ENCODE data around the gene ZBTB16.

The ZBTB16 gene

DNA sequence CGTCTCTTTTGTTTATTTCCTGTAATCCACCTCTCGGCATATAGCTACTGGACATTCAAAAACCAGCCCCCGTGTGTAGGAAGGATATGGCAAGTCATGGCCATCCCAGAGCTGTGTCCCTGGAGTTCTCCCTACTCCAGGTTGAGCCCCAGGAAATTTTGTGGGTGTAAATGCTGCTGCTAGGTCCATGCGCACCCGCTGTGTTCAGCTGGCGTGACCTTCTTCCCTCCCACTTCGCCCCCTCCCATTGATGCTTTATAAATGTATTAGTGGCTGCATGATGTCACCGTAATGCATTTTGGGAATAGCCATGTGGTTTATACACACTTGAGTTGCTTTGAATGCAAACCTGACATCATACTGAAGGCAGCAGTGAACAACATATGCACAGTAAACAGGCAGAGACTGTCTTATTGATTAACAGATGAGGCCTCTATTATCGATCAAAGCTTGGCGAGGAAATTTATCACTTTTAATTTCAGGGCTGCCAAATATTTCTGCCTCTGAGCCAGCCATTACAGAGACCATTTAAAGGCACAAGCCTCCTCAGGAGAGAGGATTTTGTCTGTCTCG, 123.0 kb downstream of the ZBTB16 start:
- no peak for ATAC-seq (replicated peaks)
- peak overlapping the region; percentile 78 to 88 for H3K27ac Mint-ChIP-seq
- peak overlapping the region; percentile 30 to 41 for H3K4me3 Mint-ChIP-seq
- peaks cover 0 to 2% of the 10 kb centered on the region in 2 donors for H3K9me3 Mint-ChIP-seq
- DNase-seq, result no peak
- peaks cover 37 to 67% of the 10 kb centered on the region in 2 donors for H3K4me1 Mint-ChIP-seq (ENCODE audit: low read depth in 2 of 2)
- peaks cover 18% of the 10 kb centered on the region for H3K36me3 Mint-ChIP-seq (ENCODE audit: insufficient read depth)
- no peaks in the 10 kb centered on the region for H3K27me3 Mint-ChIP-seq

GRCh38 chr11:114183044-114183511, 123.6 kb downstream of the ZBTB16 start:
- Mint-ChIP-seq H3K9me3 (peaks cover 0 to 2% of the 10 kb centered on the region in 2 donors), H3K27me3 (no peaks in the 10 kb centered on the region), H3K4me1 (ENCODE audit: low read depth in 2 of 2) (peaks cover 37 to 70% of the 10 kb centered on the region in 2 donors), H3K4me3 (peak overlapping the region; percentile 30 to 41), H3K27ac (peak overlapping the region; percentile 78 to 88), H3K36me3 (ENCODE audit: insufficient read depth) (peaks cover 18% of the 10 kb centered on the region)
- peak; percentile 87 for ATAC-seq (replicated peaks)
- DNase-seq, result peak; percentile 60 to 73 (median 66)

DNA sequence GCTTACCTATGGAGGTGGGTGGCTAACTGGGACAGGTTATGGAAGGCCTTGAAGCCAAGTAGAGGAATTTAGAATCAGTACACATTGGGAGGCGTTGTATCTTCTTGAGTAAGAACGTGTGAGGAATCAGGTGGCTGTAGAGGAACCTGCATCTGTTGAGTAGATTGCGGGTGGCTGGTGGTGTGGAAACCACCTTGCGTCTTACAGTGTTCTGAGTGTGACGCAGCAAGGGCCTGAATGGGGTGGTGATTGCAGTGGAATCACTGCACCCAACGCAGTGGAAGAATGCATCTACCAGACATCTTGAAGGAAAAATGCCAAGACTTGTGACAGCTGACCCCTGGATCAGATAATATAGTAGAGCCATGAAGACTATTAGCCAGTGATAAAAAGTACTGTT, 125.9 kb downstream of the ZBTB16 start:
- ATAC-seq (replicated peaks) (peak; percentile 54), DNase-seq (peak in 2 of 3 experiments; percentile 24 to 35)
- Mint-ChIP-seq H3K9me3 (peaks cover under 1 to 2% of the 10 kb centered on the region in 2 donors), H3K27me3 (no peaks in the 10 kb centered on the region), H3K4me3 (peak overlapping the region in 1 of 2 donors; percentile 22), H3K4me1 (ENCODE audit: low read depth in 2 of 2) (peaks cover 35 to 59% of the 10 kb centered on the region in 2 donors), H3K36me3 (ENCODE audit: insufficient read depth) (peaks cover 23% of the 10 kb centered on the region), H3K27ac (peak overlapping the region; percentile 57 to 87)

GRCh38 chr11:114187173-114187572, 127.7 kb downstream of the ZBTB16 start:
- no peak overlapping the region for H3K4me3 Mint-ChIP-seq
- DNase-seq (no peak), ATAC-seq (replicated peaks) (no peak)
- H3K36me3 Mint-ChIP-seq (ENCODE audit: insufficient read depth), result peaks cover 20% of the 10 kb centered on the region
- H3K4me1 Mint-ChIP-seq (ENCODE audit: low read depth in 2 of 2), result peaks cover 30 to 56% of the 10 kb centered on the region in 2 donors
- H3K27me3 Mint-ChIP-seq, result no peaks in the 10 kb centered on the region
- H3K9me3 Mint-ChIP-seq, result peaks cover 2 to 6% of the 10 kb centered on the region in 2 donors
- H3K27ac Mint-ChIP-seq, result peak overlapping the region in 1 of 2 donors; percentile 69

GRCh38 chr11:114188851-114189570, 129.5 kb downstream of the ZBTB16 start:
- DNase-seq (no peak), ATAC-seq (replicated peaks) (peak; percentile 43)
- peaks cover 25 to 47% of the 10 kb centered on the region in 2 donors for H3K4me1 Mint-ChIP-seq (ENCODE audit: low read depth in 2 of 2)
- no peaks in the 10 kb centered on the region for H3K27me3 Mint-ChIP-seq
- peaks cover 2 to 6% of the 10 kb centered on the region in 2 donors for H3K9me3 Mint-ChIP-seq
- peaks cover 13% of the 10 kb centered on the region for H3K36me3 Mint-ChIP-seq (ENCODE audit: insufficient read depth)
- peak overlapping the region in 1 of 2 donors; percentile 1 for H3K4me3 Mint-ChIP-seq
- peak overlapping the region in 1 of 2 donors; percentile 69 for H3K27ac Mint-ChIP-seq

DNA sequence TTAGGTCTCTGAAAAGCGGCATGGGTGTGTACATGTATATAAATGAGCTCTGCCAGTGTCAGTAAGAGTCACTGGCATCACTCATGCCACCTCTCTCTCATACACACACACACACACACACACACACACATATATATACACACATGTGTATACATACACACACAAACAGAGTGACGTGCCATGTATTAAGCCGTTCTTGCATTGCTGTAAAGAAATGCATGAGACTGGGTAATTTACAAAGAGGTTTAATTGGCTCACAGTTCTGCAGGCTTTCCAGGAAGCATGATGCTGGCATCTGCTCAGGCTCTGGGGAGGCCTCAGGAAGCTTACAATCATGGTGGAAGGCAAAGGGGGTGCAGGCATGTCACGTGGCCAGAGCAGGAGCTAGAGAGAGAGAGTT, 131.1 kb downstream of the ZBTB16 start:
- H3K9me3 Mint-ChIP-seq, result peaks cover 0 to 6% of the 10 kb centered on the region in 2 donors
- peak overlapping the region in 1 of 2 donors; percentile 74 for H3K27ac Mint-ChIP-seq
- H3K27me3 Mint-ChIP-seq, result no peaks in the 10 kb centered on the region
- DNase-seq (no peak), ATAC-seq (replicated peaks) (no peak)
- H3K4me3 Mint-ChIP-seq, result no peak overlapping the region
- H3K4me1 Mint-ChIP-seq (ENCODE audit: low read depth in 2 of 2), result peaks cover 23 to 46% of the 10 kb centered on the region in 2 donors
- H3K36me3 Mint-ChIP-seq (ENCODE audit: insufficient read depth), result peaks cover 5% of the 10 kb centered on the region

GRCh38 chr11:114191893-114192292, 132.4 kb downstream of the ZBTB16 start:
- Mint-ChIP-seq H3K27me3 (no peaks in the 10 kb centered on the region), H3K27ac (peak overlapping the region in 1 of 2 donors; percentile 64), H3K4me1 (ENCODE audit: low read depth in 2 of 2) (peaks cover 23 to 39% of the 10 kb centered on the region in 2 donors), H3K36me3 (ENCODE audit: insufficient read depth) (peaks cover 5% of the 10 kb centered on the region), H3K4me3 (no peak overlapping the region), H3K9me3 (peaks cover 0 to 6% of the 10 kb centered on the region in 2 donors)
- ATAC-seq (replicated peaks), result no peak
- DNase-seq, result no peak

DNA sequence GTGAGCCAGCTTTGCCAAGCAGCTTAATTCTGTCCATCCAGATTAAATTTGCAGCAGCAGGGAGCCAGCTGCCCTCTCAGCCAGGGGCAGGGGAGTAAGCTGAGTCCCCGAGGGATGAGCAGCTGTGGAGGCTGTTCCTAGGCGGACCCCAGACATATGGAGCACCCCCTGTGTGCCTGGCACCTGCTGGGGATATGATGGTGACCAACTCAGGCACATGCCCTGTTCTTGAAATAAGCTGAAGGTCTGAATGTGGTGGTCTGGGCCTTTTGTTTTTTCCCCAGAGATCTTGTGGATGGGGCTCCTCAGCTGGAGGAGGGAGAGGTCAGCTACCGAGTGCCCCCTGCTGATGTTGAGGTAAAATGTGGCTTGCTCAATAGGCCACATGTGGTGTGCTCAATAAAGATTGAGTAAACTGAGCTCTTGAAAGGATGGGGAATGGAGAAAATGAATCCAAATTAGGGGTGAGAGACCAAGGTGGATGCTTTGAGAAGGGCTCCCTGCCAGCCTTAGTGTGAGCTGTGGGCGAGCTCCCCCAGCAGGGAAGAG, 133.4 kb downstream of the ZBTB16 start:
- DNase-seq (no peak), ATAC-seq (replicated peaks) (no peak)
- Mint-ChIP-seq H3K4me1 (ENCODE audit: low read depth in 2 of 2) (peaks cover 28 to 35% of the 10 kb centered on the region in 2 donors), H3K27me3 (no peaks in the 10 kb centered on the region), H3K4me3 (no peak overlapping the region), H3K36me3 (ENCODE audit: insufficient read depth) (peaks cover 5% of the 10 kb centered on the region), H3K9me3 (peaks cover 0 to 6% of the 10 kb centered on the region in 2 donors), H3K27ac (peak overlapping the region in 1 of 2 donors; percentile 64)

DNA sequence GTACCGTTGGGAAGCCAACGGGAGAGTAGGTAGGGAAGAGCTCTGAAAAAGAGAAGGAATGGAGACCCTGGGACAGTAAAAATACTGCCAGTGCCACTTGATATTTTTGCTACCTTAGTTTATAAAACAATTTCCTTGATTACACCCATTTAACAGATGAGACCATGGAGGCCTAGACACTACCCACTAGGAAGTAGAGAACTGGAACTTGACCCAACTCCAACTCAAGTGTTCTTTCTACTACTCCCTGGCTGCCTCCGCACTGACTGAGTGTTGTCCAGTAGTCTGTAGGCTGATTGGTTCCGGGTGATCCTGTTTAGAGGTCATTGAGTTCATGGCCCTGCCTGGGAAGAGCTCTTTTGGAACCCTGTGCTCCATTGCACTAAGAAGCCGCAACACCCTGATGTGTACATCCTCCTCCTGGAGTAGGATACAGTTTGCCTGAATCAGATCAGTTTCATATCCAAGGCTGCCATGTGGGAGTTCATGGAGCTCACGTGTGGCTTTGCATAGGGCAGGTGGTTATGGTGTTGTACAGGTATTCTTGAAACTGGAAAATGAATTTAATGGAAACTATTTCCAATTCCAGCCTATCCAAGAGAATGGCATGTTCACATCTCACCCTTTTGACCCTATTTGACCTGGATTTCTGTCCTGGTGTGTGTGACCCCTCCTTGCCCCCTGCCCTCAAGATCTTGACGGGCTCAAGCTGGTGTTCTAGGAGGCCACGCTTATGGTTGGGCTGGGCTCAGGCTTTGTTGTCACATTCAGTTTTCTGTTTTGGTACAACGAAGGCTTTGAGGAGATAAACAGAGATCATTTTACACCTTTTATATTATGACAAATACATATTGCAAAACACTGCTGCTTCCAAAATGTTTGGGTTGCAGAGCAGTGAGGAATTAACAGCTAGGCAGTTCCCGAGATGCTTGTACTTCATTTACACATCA, 134.5 kb downstream of the ZBTB16 start:
- Mint-ChIP-seq H3K4me3 (no peak overlapping the region), H3K4me1 (ENCODE audit: low read depth in 2 of 2) (peaks cover 21 to 27% of the 10 kb centered on the region in 2 donors), H3K36me3 (ENCODE audit: insufficient read depth) (no peaks in the 10 kb centered on the region), H3K27ac (peak overlapping the region in 1 of 2 donors; percentile 93), H3K9me3 (peaks cover 0 to 6% of the 10 kb centered on the region in 2 donors), H3K27me3 (no peaks in the 10 kb centered on the region)
- ATAC-seq (replicated peaks) (no peak), DNase-seq (no peak)

- no peaks in the 10 kb centered on the region for H3K27me3 Mint-ChIP-seq
- peaks cover 0 to 6% of the 10 kb centered on the region in 2 donors for H3K9me3 Mint-ChIP-seq
- ATAC-seq (replicated peaks), result no peak
These were observed 135.2 kb downstream of the ZBTB16 start for GRCh38 chr11:114194702-114195101.

GRCh38 chr11:114195151-114195550, 135.6 kb downstream of the ZBTB16 start:
- ATAC-seq (replicated peaks) (no peak), DNase-seq (no peak)
- H3K36me3 Mint-ChIP-seq (ENCODE audit: insufficient read depth), result no peaks in the 10 kb centered on the region
- H3K4me1 Mint-ChIP-seq (ENCODE audit: low read depth in 2 of 2), result peaks cover 17 to 27% of the 10 kb centered on the region in 2 donors
- H3K27ac Mint-ChIP-seq, result peak overlapping the region in 1 of 2 donors; percentile 93
- peaks cover 0 to 6% of the 10 kb centered on the region in 2 donors for H3K9me3 Mint-ChIP-seq
- no peaks in the 10 kb centered on the region for H3K27me3 Mint-ChIP-seq
- H3K4me3 Mint-ChIP-seq, result peak overlapping the region in 1 of 2 donors; percentile 11

More at GRCh38 chr11:114194702-114195101, 135.2 kb downstream of the ZBTB16 start:
- peak overlapping the region in 1 of 2 donors; percentile 93 for H3K27ac Mint-ChIP-seq
- DNase-seq, result no peak
- H3K4me3 Mint-ChIP-seq, result peak overlapping the region in 1 of 2 donors; percentile 11
- peaks cover 17 to 27% of the 10 kb centered on the region in 2 donors for H3K4me1 Mint-ChIP-seq (ENCODE audit: low read depth in 2 of 2)
- no peaks in the 10 kb centered on the region for H3K36me3 Mint-ChIP-seq (ENCODE audit: insufficient read depth)

GRCh38 chr11:114195981-114196731, 136.6 kb downstream of the ZBTB16 start:
- no peak overlapping the region for H3K4me3 Mint-ChIP-seq
- H3K36me3 Mint-ChIP-seq (ENCODE audit: insufficient read depth), result no peaks in the 10 kb centered on the region
- DNase-seq, result no peak
- peak overlapping the region; percentile 58 to 93 for H3K27ac Mint-ChIP-seq
- peak; percentile 34 for ATAC-seq (replicated peaks)
- no peaks in the 10 kb centered on the region for H3K9me3 Mint-ChIP-seq
- peaks cover 17 to 26% of the 10 kb centered on the region in 2 donors for H3K4me1 Mint-ChIP-seq (ENCODE audit: low read depth in 2 of 2)
- no peaks in the 10 kb centered on the region for H3K27me3 Mint-ChIP-seq

All from effector memory CD8-positive, alpha-beta T cell (primary cell).